ENCODE data around the gene TMEM88. TPM values are rescaled to one million over a fixed set of nuclear protein-coding genes. Genes with fewer than 3 reads are reported as not detected.

TMEM88 gene
- total and polyA plus RNA-seq, 2 experiments from 2014 or later, result not detected

DNA sequence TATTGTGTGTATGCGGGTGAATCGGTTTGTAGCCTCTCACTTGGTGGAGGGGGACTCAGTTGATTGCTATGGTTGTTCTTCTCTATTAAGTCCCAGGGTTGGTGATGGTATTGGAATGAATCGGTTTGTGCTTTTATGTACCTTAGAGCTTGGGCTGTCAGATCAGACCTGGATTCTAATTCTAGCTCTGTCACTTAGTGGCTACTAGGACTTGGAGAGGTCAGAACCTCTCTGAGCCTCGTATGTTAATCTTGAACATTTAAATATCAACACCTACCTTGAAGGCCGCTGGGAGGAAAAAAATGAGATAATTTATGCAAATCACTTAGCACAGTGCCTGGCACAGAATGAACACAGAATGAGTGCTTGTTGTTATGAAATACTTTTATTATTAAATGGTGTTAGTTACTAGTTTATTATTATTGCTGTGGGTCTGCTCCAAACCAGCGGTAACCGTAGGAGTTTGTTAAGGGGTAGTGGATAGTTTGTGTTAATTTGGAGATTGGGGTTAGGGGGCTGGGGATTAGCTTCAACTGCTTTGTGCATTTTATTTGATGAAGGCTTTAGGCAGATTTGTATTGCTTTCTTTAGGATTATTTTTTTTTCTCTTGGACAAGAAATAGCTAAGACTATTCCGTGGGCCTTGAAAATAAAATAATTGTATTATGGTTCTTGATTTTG, 17.3 kb upstream of the TMEM88 start:
- Histone ChIP-seq H3K4me3 (peak overlapping the region; percentile 83), H4K20me1 (ENCODE audit: insufficient read depth) (no peaks in the 10 kb centered on the region), H3K9me2 (ENCODE audit: insufficient read depth) (no peaks in the 10 kb centered on the region), H3K4me2 (ENCODE audit: unreplicated experiment) (peak overlapping the region; percentile 62), H3F3A (ENCODE audit: insufficient read depth) (peaks cover 28% of the 10 kb centered on the region), H3K4me1 (ENCODE audit: insufficient read depth) (peaks cover 23% of the 10 kb centered on the region), H3K9ac (peak overlapping the region; percentile 96), H3K9me3 (ENCODE audit: low read depth) (no peaks in the 10 kb centered on the region), H3K79me2 (ENCODE audit: insufficient read depth) (peaks cover 29% of the 10 kb centered on the region), H3K27ac (peak overlapping the region; percentile 97), H3K27me3 (replicated peaks; ENCODE audit: insufficient read depth) (no peaks in the 10 kb centered on the region), H3K36me3 (ENCODE audit: low read depth) (no peaks in the 10 kb centered on the region), H2AFZ (no peak overlapping the region)
- in situ Hi-C loops (cut with MboI), result loop anchor here (10.0 kb wide), 1 partner anchor 63 kb away; no protein-coding TSS in a partner anchor
- peak; percentile 24 for DNase-seq
- TF ChIP-seq EZH2phosphoT487 (IDR thresholded peaks at IDR 0.05; ENCODE audit: insufficient read depth, low read depth) (no peak), EZH2 (IDR thresholded peaks at IDR 0.05; ENCODE audit: insufficient read depth, poor library complexity, severe bottlenecking) (no peak)
- WGBS, 2 experiments (ENCODE audit: low coverage in 1 of 2, low lambda C conversion rate in 2 of 2, missing lambda C conversion rate in 2 of 2), result 15 to 16% methylated on average over 8 of the region's 8 CpGs

- Histone ChIP-seq H3K79me2 (ENCODE audit: insufficient read depth) (peaks cover 29% of the 10 kb centered on the region), H3K4me2 (ENCODE audit: unreplicated experiment) (peak overlapping the region; percentile 62), H2AFZ (no peak overlapping the region), H3K9ac (peak overlapping the region; percentile 96), H3F3A (ENCODE audit: insufficient read depth) (peaks cover 28% of the 10 kb centered on the region), H3K4me3 (peak overlapping the region; percentile 83), H3K27ac (peak overlapping the region; percentile 97), H4K20me1 (ENCODE audit: insufficient read depth) (no peaks in the 10 kb centered on the region), H3K4me1 (ENCODE audit: insufficient read depth) (peaks cover 22% of the 10 kb centered on the region), H3K9me2 (ENCODE audit: insufficient read depth) (no peaks in the 10 kb centered on the region), H3K9me3 (ENCODE audit: low read depth) (no peaks in the 10 kb centered on the region), H3K36me3 (ENCODE audit: low read depth) (no peaks in the 10 kb centered on the region), H3K27me3 (replicated peaks; ENCODE audit: insufficient read depth) (no peaks in the 10 kb centered on the region)
- peak; percentile 60 for DNase-seq
- WGBS, 2 experiments (ENCODE audit: low coverage in 1 of 2, low lambda C conversion rate in 2 of 2, missing lambda C conversion rate in 2 of 2), result 22 to 33% methylated on average over 7 to 12 of the region's 12 CpGs
- in situ Hi-C loops (cut with MboI), result loop anchor here (10.0 kb wide), 1 partner anchor 64 kb away; no protein-coding TSS in a partner anchor
- no peak for TF ChIP-seq EZH2phosphoT487 (IDR thresholded peaks at IDR 0.05; ENCODE audit: insufficient read depth, low read depth)
- no peak for TF ChIP-seq EZH2 (IDR thresholded peaks at IDR 0.05; ENCODE audit: insufficient read depth, poor library complexity, severe bottlenecking)
Observed at GRCh38 chr17:7838090-7839075, 16.5 kb upstream of the TMEM88 start.

DNA sequence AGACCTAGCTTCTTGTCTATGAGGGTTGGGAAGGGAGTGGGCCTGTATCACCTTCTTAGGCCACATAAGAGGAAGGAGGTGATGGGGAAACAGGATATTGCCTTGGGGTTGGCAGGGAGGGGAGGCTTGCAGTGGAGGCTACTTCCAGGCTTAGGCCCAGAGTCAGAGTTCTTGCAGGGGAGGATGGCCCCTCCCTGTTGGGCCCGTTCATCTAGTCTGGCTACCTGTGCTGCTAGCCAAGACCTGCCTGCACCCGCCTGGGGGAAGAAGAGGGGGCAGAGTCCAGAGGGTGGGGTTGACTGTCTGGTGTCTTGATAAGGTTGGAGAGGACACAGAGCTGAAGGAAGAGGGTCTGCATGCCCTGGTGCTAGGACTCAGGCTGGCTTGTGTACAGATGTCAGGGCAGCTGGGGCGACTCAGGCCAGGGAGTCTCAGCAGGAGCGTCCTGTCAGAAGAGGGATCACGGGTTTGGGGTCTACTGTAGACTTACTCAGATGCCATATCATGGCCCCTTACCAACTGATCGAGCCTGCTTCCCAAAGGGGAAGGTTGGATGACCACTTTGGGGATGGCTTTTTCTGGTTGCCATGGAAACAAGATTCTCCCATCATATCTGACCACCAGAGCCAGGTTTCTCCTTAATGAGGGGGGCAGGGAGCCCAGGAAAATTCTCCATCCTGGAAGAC, 15.5 kb upstream of the TMEM88 start:
- peak overlapping the region; percentile 37; the same call in 1 of the 2 replicates for H3K9ac ChIP-seq
- no peak overlapping the region for H2AFZ ChIP-seq
- H3K4me1 ChIP-seq (ENCODE audit: insufficient read depth), result peaks cover 20% of the 10 kb centered on the region
- H3K79me2 ChIP-seq (ENCODE audit: insufficient read depth), result peaks cover 32% of the 10 kb centered on the region
- peak overlapping the region; percentile 61 for H3K4me2 ChIP-seq (ENCODE audit: unreplicated experiment)
- H3F3A ChIP-seq (ENCODE audit: insufficient read depth), result peaks cover 28% of the 10 kb centered on the region
- H3K27me3 ChIP-seq (replicated peaks; ENCODE audit: insufficient read depth), result no peaks in the 10 kb centered on the region
- TF ChIP-seq EZH2phosphoT487 (IDR thresholded peaks at IDR 0.05; ENCODE audit: insufficient read depth, low read depth) (no peak), EZH2 (IDR thresholded peaks at IDR 0.05; ENCODE audit: insufficient read depth, poor library complexity, severe bottlenecking) (no peak)
- in situ Hi-C loops (cut with MboI), result loop anchor here (10.0 kb wide), 1 partner anchor 65 kb away; no protein-coding TSS in a partner anchor
- no peaks in the 10 kb centered on the region for H3K9me2 ChIP-seq (ENCODE audit: insufficient read depth)
- no peaks in the 10 kb centered on the region for H3K9me3 ChIP-seq (ENCODE audit: low read depth)
- H4K20me1 ChIP-seq (ENCODE audit: insufficient read depth), result no peaks in the 10 kb centered on the region
- 76 to 82% methylated on average over 6 of the region's 6 CpGs for WGBS, 2 experiments (ENCODE audit: low coverage in 1 of 2, low lambda C conversion rate in 2 of 2, missing lambda C conversion rate in 2 of 2)
- no peaks in the 10 kb centered on the region for H3K36me3 ChIP-seq (ENCODE audit: low read depth)
- H3K27ac ChIP-seq, result peak overlapping the region; percentile 42
- no peak for DNase-seq
- 0 out of 2 replicates have a peak overlapping the region, but pooled peaks have one; percentile 46 for H3K4me3 ChIP-seq

DNA sequence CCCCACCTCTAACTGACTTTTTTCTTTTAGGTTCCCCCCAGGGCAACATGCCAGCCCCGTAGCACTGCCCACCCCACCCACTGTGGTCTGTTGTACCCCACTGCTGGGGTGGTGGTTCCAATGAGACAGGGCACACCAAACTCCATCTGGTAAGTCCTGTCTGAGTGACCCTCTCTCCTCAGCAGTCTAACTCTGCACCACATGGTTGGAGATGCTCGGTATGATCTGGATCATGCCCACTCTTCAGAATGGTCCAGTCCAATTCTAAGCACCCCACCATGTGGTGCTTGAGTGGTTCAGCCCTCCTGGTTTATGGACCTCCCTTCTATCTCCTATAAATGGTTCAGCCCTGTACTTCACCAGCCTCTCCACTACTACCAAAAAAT, 15.0 kb upstream of the TMEM88 start:
- Histone ChIP-seq H3K9me3 (ENCODE audit: low read depth) (no peaks in the 10 kb centered on the region), H3F3A (ENCODE audit: insufficient read depth) (peaks cover 28% of the 10 kb centered on the region), H3K9me2 (ENCODE audit: insufficient read depth) (no peaks in the 10 kb centered on the region), H3K79me2 (ENCODE audit: insufficient read depth) (peaks cover 35% of the 10 kb centered on the region), H3K4me3 (no peak overlapping the region), H3K27me3 (replicated peaks; ENCODE audit: insufficient read depth) (no peaks in the 10 kb centered on the region), H3K4me1 (ENCODE audit: insufficient read depth) (peaks cover 20% of the 10 kb centered on the region), H3K9ac (no peak overlapping the region), H3K27ac (no peak overlapping the region), H2AFZ (no peak overlapping the region), H4K20me1 (ENCODE audit: insufficient read depth) (no peaks in the 10 kb centered on the region), H3K36me3 (ENCODE audit: low read depth) (no peaks in the 10 kb centered on the region), H3K4me2 (ENCODE audit: unreplicated experiment) (no peak overlapping the region)
- 29 to 39% methylated on average over 2 of the region's 2 CpGs for WGBS, 2 experiments (ENCODE audit: low coverage in 1 of 2, low lambda C conversion rate in 2 of 2, missing lambda C conversion rate in 2 of 2)
- TF ChIP-seq EZH2phosphoT487 (IDR thresholded peaks at IDR 0.05; ENCODE audit: insufficient read depth, low read depth) (no peak), EZH2 (IDR thresholded peaks at IDR 0.05; ENCODE audit: insufficient read depth, poor library complexity, severe bottlenecking) (no peak)
- in situ Hi-C loops (cut with MboI), result loop anchor here (10.0 kb wide), 1 partner anchor 65 kb away; no protein-coding TSS in a partner anchor
- DNase-seq, result peak; percentile 63
